B cell (primary cell): Measurements from ENCODE around the gene RAB26. TPM values are rescaled to one million over a fixed set of nuclear protein-coding genes. Genes with fewer than 3 reads are reported as not detected.

Source experiments
- ATAC-seq: fragments of 200-7000 bp; cut with Tn5 transposase; one replicate; pipeline ENCODE4 v1.10.0; 2021; ENCODE audit warnings: low read depth, mild to moderate bottlenecking, moderate number of reproducible peaks, moderate library complexity
- CTCF ChIA-PET: fragments of 350-600 bp; sonication (Branson Sonifier 250); formaldehyde crosslinking; loops from one replicate; lab custom pipeline; 2021; ENCODE audit warnings: antibody characterized with exemption, inconsistent platforms; lab: Charles Lee
- POLR2A ChIA-PET: fragments of 350-600 bp; sonication (Branson Sonifier 250); formaldehyde crosslinking; loops from one replicate; lab custom pipeline; 2021; ENCODE audit warnings: antibody characterized with exemption; lab: Charles Lee
- DNase-seq: peaks from one replicate; pipeline ENCODE4 v3.0.0; 2013
- H2AFZ ChIP-seq: 2 replicates; pipeline ENCODE4 v1.6.1; 2012; ENCODE audit warnings: mild to moderate bottlenecking, low read depth, low read length; ENCODE audit not compliant: insufficient read depth, poor library complexity, severe bottlenecking
- H3K27ac ChIP-seq, 2 donors: 1 replicate in 1 of 2; 2 replicates in 1 of 2; pipeline ENCODE4 v1.5.1; 2012 to 2013; ENCODE audit warnings: low read length in 2 of 2, mild to moderate bottlenecking in 2 of 2, moderate library complexity in 1 of 2
- H3K27me3 ChIP-seq, 4 experiments: fragments of 200-600 bp in 1 of 4; sonication (generic) in 1 of 4; replicated peaks in 1 of 4; 1 replicate in 2 of 4; 2 replicates in 2 of 4; pipeline versions ENCODE4 v1.6.1 to v1.7.0; 2013 to 2016; ENCODE audit warnings: low read length in 3 of 4, mild to moderate bottlenecking in 2 of 4, mixed read lengths in 1 of 4, moderate library complexity in 1 of 4; ENCODE audit not compliant: insufficient read depth in 4 of 4, control insufficient read depth in 3 of 4; ENCODE audit errors: control extremely low read depth in 1 of 4
- H3K36me3 ChIP-seq, 2 experiments: replicated peaks in 1 of 2; 1 replicate in 1 of 2; 2 replicates in 1 of 2; pipeline versions ENCODE4 v1.6.1 to v1.7.1; 2013; ENCODE audit warnings: low read length in 1 of 2; ENCODE audit not compliant: insufficient read depth in 2 of 2, control insufficient read depth in 1 of 2; ENCODE audit errors: control extremely low read depth in 1 of 2, extremely low read depth in 1 of 2
- H3K4me1 ChIP-seq, 2 donors: fragments of 200-600 bp in 1 of 2; sonication (generic) in 1 of 2; 1 replicate in 1 of 2; 2 replicates in 1 of 2; pipeline versions ENCODE4 v1.5.1 to v1.6.1; 2013 to 2017; ENCODE audit warnings: low read length in 2 of 2; ENCODE audit not compliant: control insufficient read depth in 2 of 2, insufficient read depth in 2 of 2
- H3K4me2 ChIP-seq: replicated peaks from 2 replicates; pipeline ENCODE3; 2012; ENCODE audit warnings: mild to moderate bottlenecking, low read depth, low read length; ENCODE audit not compliant: poor library complexity, severe bottlenecking
- H3K4me3 ChIP-seq, 5 experiments: fragments of 200-600 bp in 1 of 5; sonication (generic) in 1 of 5; 1 replicate in 3 of 5; 2 replicates in 2 of 5; pipeline versions ENCODE4 v1.5.1 to v1.7.0; 2011 to 2016; ENCODE audit warnings: low read length in 4 of 5, mild to moderate bottlenecking in 4 of 5, low read depth in 2 of 5, control low read depth in 1 of 5, moderate library complexity in 1 of 5; ENCODE audit not compliant: insufficient read depth in 1 of 5; ENCODE audit errors: control extremely low read depth in 1 of 5, extremely low read depth in 1 of 5
- H3K79me2 ChIP-seq: fragments of 200-600 bp; sonication (generic); one replicate; pipeline ENCODE4 v1.6.0; 2016; ENCODE audit warnings: low read length; ENCODE audit not compliant: control insufficient read depth, insufficient read depth
- H3K9ac ChIP-seq: fragments of 200-600 bp; sonication (generic); 2 replicates; pipeline ENCODE4 v1.6.1; 2017; ENCODE audit warnings: mild to moderate bottlenecking, low read length, moderate library complexity
- H3K9me3 ChIP-seq, 3 donors: one replicate each; pipeline versions ENCODE4 v1.6.1 to v1.7.1; 2013; ENCODE audit warnings: low read length in 2 of 3; ENCODE audit not compliant: control insufficient read depth in 2 of 3, insufficient read depth in 1 of 3; ENCODE audit errors: control extremely low read depth in 1 of 3
- H4K20me1 ChIP-seq: 2 replicates; pipeline ENCODE4 v1.6.0; 2012; ENCODE audit warnings: mild to moderate bottlenecking, low read length; ENCODE audit not compliant: insufficient read depth, control insufficient read depth, poor library complexity, severe bottlenecking
- H3K27ac Mint-ChIP-seq: one replicate; pipeline ENCODE4 v1.8.0; 2021; ENCODE audit warnings: mixed read lengths
- H3K27me3 Mint-ChIP-seq: one replicate; pipeline ENCODE4 v1.8.0; 2021; ENCODE audit warnings: mixed read lengths
- H3K4me1 Mint-ChIP-seq: one replicate; pipeline ENCODE4 v1.8.0; 2021; ENCODE audit warnings: mixed read lengths
- H3K4me3 Mint-ChIP-seq: one replicate; pipeline ENCODE4 v1.8.0; 2021; ENCODE audit warnings: mixed read lengths
- H3K9me3 Mint-ChIP-seq: one replicate; pipeline ENCODE4 v1.8.0; 2022; ENCODE audit warnings: mixed read lengths; ENCODE audit not compliant: insufficient read depth
- EZH2 ChIP-seq: IDR thresholded peaks from 2 replicates; pipeline ENCODE4 v1.6.1; 2012; ENCODE audit warnings: borderline replicate concordance, low read depth, mild to moderate bottlenecking, moderate library complexity, low read length; ENCODE audit not compliant: insufficient read depth, poor library complexity, severe bottlenecking
- WGBS: methylation state at CpG from one replicate; pipeline ENCODE4 v1.1.5; 2013; ENCODE audit warnings: missing lambda C conversion rate; ENCODE audit not compliant: insufficient coverage; 5-methylcytosine and 5-hydroxymethylcytosine counted together
- intact Hi-C: fragments of 100-400 bp; cut with micrococcal nuclease; formaldehyde crosslinking; loops from one replicate; pipeline ENCODE4 v1.10.0; 2022
- polyA plus RNA-seq: library from polyadenylated mRNA; depleted of rRNA; stranded (reverse); fragments of >200 nt; gene quantifications from 2 replicates; pipeline ENCODE4 v1.2.3, GENCODE V29; 2012
- total RNA-seq, 2 donors: library from RNA; stranded (reverse); fragments of 120-200 nt in 1 of 2; gene quantifications; 1 replicate in 1 of 2; 2 replicates in 1 of 2; pipeline versions ENCODE4 v1.2.3 to v1.2.4, GENCODE V29; 2013 to 2022
- TF ChIP-seq, protein P1 (sequence below): fragments of 200-600 bp; IDR thresholded peaks from one replicate; pipeline ENCODE4 v1.8.0; 2022; ENCODE audit warnings: antibody characterized with exemption, mild to moderate bottlenecking

The RAB26 gene
- total and polyA plus RNA-seq, 2 donors (not counting 1 experiment from before 2014, with no cell fraction given) = 0.62 to 1.2 TPM

DNA sequence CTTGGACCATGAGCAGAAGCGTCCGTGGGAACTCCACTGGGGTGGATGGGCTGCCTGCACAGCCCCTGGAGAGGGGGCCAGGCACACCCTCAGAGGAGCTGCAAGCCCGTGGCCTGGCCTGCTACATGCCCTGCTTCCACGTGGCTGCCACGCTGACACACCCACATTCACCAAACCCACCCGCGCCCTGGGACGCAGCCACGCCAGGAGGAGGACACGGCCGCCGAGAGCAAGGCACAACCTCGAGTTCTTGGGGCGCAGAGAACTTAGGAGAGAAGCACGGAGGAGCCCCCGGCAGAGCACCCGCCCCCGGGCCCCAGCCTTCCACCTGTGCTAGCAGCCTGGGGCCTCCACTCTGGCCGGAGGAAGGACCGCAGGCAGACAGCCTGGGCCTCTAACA, 29.1 kb downstream of the RAB26 start:
- 98% methylated on average over 15 of the region's 20 CpGs for WGBS
- Histone ChIP-seq H3K36me3 (peaks cover 0 to 28% of the 10 kb centered on the region in 2 experiments), H3K79me2 (no peaks in the 10 kb centered on the region), H2AFZ (no peak overlapping the region), H3K27ac (no peak overlapping the region), H3K9ac (no peak overlapping the region), H3K4me3 (no peak overlapping the region), H3K27me3 (no peaks in the 10 kb centered on the region), H3K4me2 (no peak overlapping the region), H3K4me1 (no peaks in the 10 kb centered on the region), H3K9me3 (no peaks in the 10 kb centered on the region), H4K20me1 (no peaks in the 10 kb centered on the region)
- intact Hi-C loops = no loop called here
- no peak overlapping the region for H3K4me3 Mint-ChIP-seq
- no peak for ATAC-seq
- no peaks in the 10 kb centered on the region for H3K9me3 Mint-ChIP-seq
- H3K4me1 Mint-ChIP-seq = no peaks in the 10 kb centered on the region
- ChIA-PET CTCF (interaction anchor here (0.5 kb wide), 1 partner anchor 44 kb away, joined by 3 read pairs; no protein-coding TSS in a partner anchor), POLR2A (no interaction called here)
- no peak overlapping the region for H3K27ac Mint-ChIP-seq
- no peaks in the 10 kb centered on the region for H3K27me3 Mint-ChIP-seq
- DNase-seq = no peak
- TF ChIP-seq, protein P1, sequence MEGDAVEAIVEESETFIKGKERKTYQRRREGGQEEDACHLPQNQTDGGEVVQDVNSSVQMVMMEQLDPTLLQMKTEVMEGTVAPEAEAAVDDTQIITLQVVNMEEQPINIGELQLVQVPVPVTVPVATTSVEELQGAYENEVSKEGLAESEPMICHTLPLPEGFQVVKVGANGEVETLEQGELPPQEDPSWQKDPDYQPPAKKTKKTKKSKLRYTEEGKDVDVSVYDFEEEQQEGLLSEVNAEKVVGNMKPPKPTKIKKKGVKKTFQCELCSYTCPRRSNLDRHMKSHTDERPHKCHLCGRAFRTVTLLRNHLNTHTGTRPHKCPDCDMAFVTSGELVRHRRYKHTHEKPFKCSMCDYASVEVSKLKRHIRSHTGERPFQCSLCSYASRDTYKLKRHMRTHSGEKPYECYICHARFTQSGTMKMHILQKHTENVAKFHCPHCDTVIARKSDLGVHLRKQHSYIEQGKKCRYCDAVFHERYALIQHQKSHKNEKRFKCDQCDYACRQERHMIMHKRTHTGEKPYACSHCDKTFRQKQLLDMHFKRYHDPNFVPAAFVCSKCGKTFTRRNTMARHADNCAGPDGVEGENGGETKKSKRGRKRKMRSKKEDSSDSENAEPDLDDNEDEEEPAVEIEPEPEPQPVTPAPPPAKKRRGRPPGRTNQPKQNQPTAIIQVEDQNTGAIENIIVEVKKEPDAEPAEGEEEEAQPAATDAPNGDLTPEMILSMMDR = no peak
- TF ChIP-seq EZH2 = no peak

- H3K79me2 ChIP-seq = no peaks in the 10 kb centered on the region
- no peak overlapping the region for H3K4me3 ChIP-seq
- no peaks in the 10 kb centered on the region for H3K27me3 ChIP-seq
- ATAC-seq (peak; percentile 46), DNase-seq (no peak)
- Mint-ChIP-seq H3K27ac (no peak overlapping the region), H3K9me3 (no peaks in the 10 kb centered on the region), H3K4me1 (peaks cover 1% of the 10 kb centered on the region), H3K27me3 (no peaks in the 10 kb centered on the region), H3K4me3 (no peak overlapping the region)
- CTCF ChIA-PET = no interaction called here
- H3K27ac ChIP-seq = no peak overlapping the region
- peaks cover 0 to 22% of the 10 kb centered on the region in 2 experiments for H3K36me3 ChIP-seq
- no peaks in the 10 kb centered on the region for H4K20me1 ChIP-seq
- 47% methylated on average over 106 of the region's 106 CpGs for WGBS
- TF ChIP-seq EZH2 = no peak
- TF ChIP-seq, protein P1 = no peak
- intact Hi-C loops = no loop called here
- POLR2A ChIA-PET = no interaction called here
- no peaks in the 10 kb centered on the region for H3K9me3 ChIP-seq
- H3K4me2 ChIP-seq = no peak overlapping the region
- H3K4me1 ChIP-seq = no peaks in the 10 kb centered on the region
- H2AFZ ChIP-seq = no peak overlapping the region
- H3K9ac ChIP-seq = no peak overlapping the region
These were observed 30.1 kb downstream of the RAB26 start for GRCh38 chr16:2178321-2179106.
